GM12878 (cell line): ENCODE measurements around the gene TCF12. TPM values are rescaled to one million over a fixed set of nuclear protein-coding genes. Genes with fewer than 3 reads are reported as not detected.

Source experiments
- ATAC-seq: fragments of 200-7000 bp; cut with Tn5 transposase; 3 replicates; pipeline ENCODE4 v1.9.1; 2020; ENCODE audit warnings: mild to moderate bottlenecking, moderate library complexity
- BruUV-seq: library from RNA; stranded (reverse); fragments of 400-500 nt; replicated peaks from 2 replicates; lab custom pipeline; 2021; lab: Mats Ljungman, UMichigan
- CTCF ChIA-PET: fragments of 300-600 bp; sonication (Branson Sonifier 250); formaldehyde crosslinking; extraction: SDS; loops from one replicate; lab custom pipeline; 2021; ENCODE audit warnings: inconsistent platforms; lab: Yijun Ruan, JAX
- POLR2A ChIA-PET: fragments of 350-600 bp; formaldehyde crosslinking; extraction: SDS; loops from one replicate; lab custom pipeline; 2021; ENCODE audit warnings: inconsistent platforms; lab: Charles Lee
- RAD21 ChIA-PET: fragments of 300-600 bp; sonication (Branson Sonifier 250); formaldehyde crosslinking; loops from one replicate; lab custom pipeline; 2023; ENCODE audit warnings: antibody characterized with exemption; ENCODE audit not compliant: unreplicated experiment; lab: Charles Lee
- SMC1A ChIA-PET: fragments of 300-600 bp; sonication (Branson Sonifier 250); formaldehyde crosslinking; loops from one replicate; lab custom pipeline; 2023; ENCODE audit not compliant: unreplicated experiment, uncharacterized antibody; lab: Charles Lee
- DNase-seq: peaks from one replicate; pipeline ENCODE4 v3.0.0-alpha.2; 2011; ENCODE audit warnings: low read depth, low spot score
- FAIRE-seq: peaks from 3 replicates; lab custom pipeline; 2011; peaks lifted over from hg19 to GRCh38; lab: Jason Lieb, UNC
- H2AFZ ChIP-seq: 2 replicates; pipeline ENCODE4 v1.6.0; 2011; ENCODE audit warnings: low read depth, low read length, control low read depth; ENCODE audit not compliant: control insufficient read depth
- H3K27ac ChIP-seq: 2 replicates; pipeline ENCODE4 v1.5.1; 2011; ENCODE audit warnings: control low read depth; ENCODE audit not compliant: control insufficient read depth, insufficient read depth
- H3K27me3 ChIP-seq, 2 experiments: replicated peaks in 1 of 2; 2 replicates each; pipeline versions ENCODE4 v1.6.0 to v1.6.1; 2011; ENCODE audit warnings: low read length in 1 of 2; ENCODE audit not compliant: control insufficient read depth in 2 of 2, insufficient read depth in 2 of 2
- H3K36me3 ChIP-seq, 2 experiments: 2 replicates each; pipeline ENCODE4 v1.5.1; 2011; ENCODE audit warnings: low read length in 1 of 2; ENCODE audit not compliant: control insufficient read depth in 2 of 2, insufficient read depth in 2 of 2
- H3K4me1 ChIP-seq: 2 replicates; pipeline ENCODE4 v1.6.1; 2011; ENCODE audit warnings: mild to moderate bottlenecking, low read length, moderate library complexity, mixed read lengths; ENCODE audit not compliant: control insufficient read depth, insufficient read depth
- H3K4me2 ChIP-seq: 2 replicates; pipeline ENCODE4 v1.6.0; 2011; ENCODE audit warnings: control low read depth; ENCODE audit not compliant: control insufficient read depth, insufficient read depth
- H3K4me3 ChIP-seq: fragments of 200-600 bp; sonication (generic); 2 replicates; pipeline ENCODE4 v1.5.1; 2016
- H3K79me2 ChIP-seq: 2 replicates; pipeline ENCODE4 v1.6.0; 2011; ENCODE audit warnings: low read length; ENCODE audit not compliant: control insufficient read depth, insufficient read depth
- H3K9ac ChIP-seq: 2 replicates; pipeline ENCODE4 v1.8.0; 2011; ENCODE audit warnings: low read length, control low read depth, mixed read lengths; ENCODE audit not compliant: control insufficient read depth, insufficient read depth
- H3K9me3 ChIP-seq: replicated peaks from 3 replicates; pipeline ENCODE4 v1.5.1; 2011; ENCODE audit warnings: mild to moderate bottlenecking, low read length; ENCODE audit not compliant: control insufficient read depth, insufficient read depth
- H4K20me1 ChIP-seq: 2 replicates; pipeline ENCODE4 v1.6.0; 2011; ENCODE audit not compliant: control insufficient read depth, insufficient read depth
- BCL3 ChIP-seq: IDR thresholded peaks from 2 replicates; pipeline ENCODE4 v1.6.1; 2011; ENCODE audit warnings: borderline replicate concordance, low read depth, mild to moderate bottlenecking, moderate library complexity, low read length; ENCODE audit not compliant: insufficient read depth, poor library complexity, severe bottlenecking
- CHD1 ChIP-seq: IDR thresholded peaks from 2 replicates; pipeline ENCODE4 v1.6.1; 2012; ENCODE audit warnings: low read depth, low read length, improper control_type of control experiment
- ELK1 ChIP-seq: IDR thresholded peaks from 2 replicates; pipeline ENCODE4 v1.6.1; 2012; ENCODE audit warnings: low read depth, low read length, improper control_type of control experiment
- MLLT1 ChIP-seq: fragments of 450-650 bp; IDR thresholded peaks from 2 replicates; pipeline ENCODE4 v1.6.1; 2016; ENCODE audit warnings: mild to moderate bottlenecking
- NBN ChIP-seq: fragments of 450-650 bp; IDR thresholded peaks from 2 replicates; pipeline ENCODE4 v1.6.1; 2016
- NKRF ChIP-seq: fragments of 450-650 bp; conservative IDR thresholded peaks from 2 replicates; pipeline ENCODE4 v1.6.1; 2017; ENCODE audit warnings: mild to moderate bottlenecking, moderate library complexity
- PAX8 ChIP-seq: fragments of 450-650 bp; IDR thresholded peaks from 2 replicates; pipeline ENCODE4 v1.6.1; 2017; ENCODE audit warnings: mild to moderate bottlenecking, moderate library complexity
- SREBF1 ChIP-seq: IDR thresholded peaks from 2 replicates; pipeline ENCODE4 v1.6.1; 2012; ENCODE audit warnings: mild to moderate bottlenecking, low read length
- SREBF2 ChIP-seq: IDR thresholded peaks from 2 replicates; pipeline ENCODE4 v1.6.1; 2012; ENCODE audit warnings: mild to moderate bottlenecking, low read length
- WRNIP1 ChIP-seq: IDR thresholded peaks from 2 replicates; pipeline ENCODE4 v1.6.1; 2011; ENCODE audit warnings: low read depth, low read length, improper control_type of control experiment, borderline replicate concordance
- WGBS: methylation state at CpG from one replicate; pipeline ENCODE4 v1.1.6; 2016; ENCODE audit warnings: low lambda C conversion rate; ENCODE audit not compliant: insufficient replicate concordance, insufficient coverage; ENCODE audit errors: missing lambda C conversion rate; 5-methylcytosine and 5-hydroxymethylcytosine counted together
- in situ Hi-C: fragments of 300-500 bp; cut with MboI; formaldehyde crosslinking; loops from 9 replicates; pipeline ENCODE4 v1.14.3; 2018; ENCODE audit warnings: mixed read lengths
- intact Hi-C: fragments of 100-400 bp; cut with micrococcal nuclease; formaldehyde crosslinking; loops from one replicate; pipeline ENCODE4 v1.14.2; 2022; ENCODE audit not compliant: unreplicated experiment
- polyA plus RNA-seq, 11 experiments: library from polyadenylated mRNA; depleted of rRNA in 4 of 11; unstranded in 6 of 11; stranded (reverse) in 5 of 11; fragments of >200 nt; fragmentation: Nextera tagmentation in 4 of 11; fragmentation: Illumina TruSeq in 1 of 11; extraction: Ambion mirVana in 4 of 11; extraction: Trizol in 1 of 11; gene quantifications; 1 replicate in 1 of 11; 2 replicates in 10 of 11; pipeline versions ENCODE4 v1.2.1 to v1.2.3, GENCODE V29; 2011 to 2016; ENCODE audit warnings: inconsistent platforms in 2 of 11, missing spikeins in 2 of 11, low read depth in 1 of 11
- total RNA-seq, 4 experiments: library from RNA; depleted of rRNA in 3 of 4; stranded (reverse); fragments of >200 nt in 3 of 4; fragmentation: Illumina TruSeq in 1 of 4; extraction: Trizol in 1 of 4; gene quantifications; 2 replicates each; pipeline versions ENCODE4 v1.2.1 to v1.2.3, GENCODE V29; 2013 to 2021

TCF12 gene
- total and polyA plus RNA-seq, 10 of the 15 experiments (the other 5 are each of a cell fraction or from before 2014, with no cell fraction given): 8.2 to 70.9 (median 49.5) TPM

GRCh38 chr15:57253500-57253899 is 335.1 kb downstream of the TCF12 start:
- no peak overlapping the region for H3K4me2 ChIP-seq
- no peaks in the 10 kb centered on the region for H3K79me2 ChIP-seq
- in situ Hi-C loops: no loop called here
- ATAC-seq: no peak
- H3K9ac ChIP-seq: no peak overlapping the region
- intact Hi-C loops: no loop called here
- no peaks in the 10 kb centered on the region for H3K9me3 ChIP-seq
- H3K4me3 ChIP-seq: no peak overlapping the region
- CTCF ChIA-PET: interaction anchor here (0.6 to 1.8 kb wide), 5 partner anchors 9 to 53 kb away, joined by 3 to 4 read pairs (median 4); no protein-coding TSS in a partner anchor
- DNase-seq: no peak
- FAIRE-seq: no peak
- WGBS: 100% methylated on average over 2 of the region's 2 CpGs
- BruUV-seq: no TSS peak
- no peak overlapping the region for H3K27ac ChIP-seq
- H3K36me3 ChIP-seq: peaks cover 1 to 8% of the 10 kb centered on the region in 2 experiments; a peak in 2 of 4 replicates
- SMC1A ChIA-PET: interaction anchor here (1.2 to 2.2 kb wide), 2 partner anchors 10 to 47 kb away, joined by 3 to 6 read pairs; no protein-coding TSS in a partner anchor
- RAD21 ChIA-PET: no interaction called here
- no peaks in the 10 kb centered on the region for H4K20me1 ChIP-seq
- H3K4me1 ChIP-seq: no peaks in the 10 kb centered on the region
- no peak overlapping the region for H2AFZ ChIP-seq
- no peak for TF ChIP-seq SREBF2
- TF ChIP-seq, all 136 proteins: peak for 0
- H3K27me3 ChIP-seq: no peaks in the 10 kb centered on the region
- POLR2A ChIA-PET: no interaction called here

- Histone ChIP-seq H3K9ac (no peak overlapping the region), H3K36me3 (peaks cover 1 to 8% of the 10 kb centered on the region in 2 experiments; a peak in 2 of 4 replicates), H3K4me2 (no peak overlapping the region), H2AFZ (no peak overlapping the region), H3K27ac (no peak overlapping the region), H3K4me3 (no peak overlapping the region), H3K9me3 (no peaks in the 10 kb centered on the region), H4K20me1 (no peaks in the 10 kb centered on the region), H3K27me3 (no peaks in the 10 kb centered on the region), H3K4me1 (no peaks in the 10 kb centered on the region), H3K79me2 (no peaks in the 10 kb centered on the region)
- in situ Hi-C loops (no loop called here), intact Hi-C loops (no loop called here)
- ChIA-PET POLR2A (no interaction called here), RAD21 (interaction anchor here (1.5 kb wide), 1 partner anchor 109 kb away, joined by 4 read pairs; no protein-coding TSS in a partner anchor), CTCF (interaction anchor here (0.8 to 1.4 kb wide), 3 partner anchors 8 to 50 kb away, joined by 3 to 6 read pairs (median 3); no protein-coding TSS in a partner anchor), SMC1A (interaction anchor here (0.9 to 2.1 kb wide), 6 partner anchors 10 to 110 kb away, joined by 4 to 8 read pairs (median 4); no protein-coding TSS in a partner anchor)
- WGBS: 90% methylated on average over 6 of the region's 6 CpGs
- no TSS peak for BruUV-seq
- ATAC-seq: no peak
- FAIRE-seq: no peak
- DNase-seq: no peak
- no peak for TF ChIP-seq CHD1
- TF ChIP-seq BCL3: no peak
- TF ChIP-seq ELK1: no peak
- TF ChIP-seq PAX8: no peak
- TF ChIP-seq SREBF1: no peak
- TF ChIP-seq NKRF: no peak
- TF ChIP-seq NBN: no peak
- no peak for TF ChIP-seq WRNIP1
- TF ChIP-seq MLLT1: no peak
These were observed 337.4 kb downstream of the TCF12 start for GRCh38 chr15:57255751-57256341.
